HG02840 (cell line): ENCODE measurements around the gene TMEM86A.
A peak's percentile ranks its signal among the peaks of the same experiment; 100 is the strongest.

Experiments
- ATAC-seq: cut with Tn5 transposase; IDR thresholded peaks from one replicate; pipeline ENCODE4 v1.9.1; 2021; ENCODE audit warnings: mild to moderate bottlenecking, moderate library complexity, moderate number of reproducible peaks; ENCODE audit not compliant: unreplicated experiment, low FRiP score

Gene TMEM86A

DNA sequence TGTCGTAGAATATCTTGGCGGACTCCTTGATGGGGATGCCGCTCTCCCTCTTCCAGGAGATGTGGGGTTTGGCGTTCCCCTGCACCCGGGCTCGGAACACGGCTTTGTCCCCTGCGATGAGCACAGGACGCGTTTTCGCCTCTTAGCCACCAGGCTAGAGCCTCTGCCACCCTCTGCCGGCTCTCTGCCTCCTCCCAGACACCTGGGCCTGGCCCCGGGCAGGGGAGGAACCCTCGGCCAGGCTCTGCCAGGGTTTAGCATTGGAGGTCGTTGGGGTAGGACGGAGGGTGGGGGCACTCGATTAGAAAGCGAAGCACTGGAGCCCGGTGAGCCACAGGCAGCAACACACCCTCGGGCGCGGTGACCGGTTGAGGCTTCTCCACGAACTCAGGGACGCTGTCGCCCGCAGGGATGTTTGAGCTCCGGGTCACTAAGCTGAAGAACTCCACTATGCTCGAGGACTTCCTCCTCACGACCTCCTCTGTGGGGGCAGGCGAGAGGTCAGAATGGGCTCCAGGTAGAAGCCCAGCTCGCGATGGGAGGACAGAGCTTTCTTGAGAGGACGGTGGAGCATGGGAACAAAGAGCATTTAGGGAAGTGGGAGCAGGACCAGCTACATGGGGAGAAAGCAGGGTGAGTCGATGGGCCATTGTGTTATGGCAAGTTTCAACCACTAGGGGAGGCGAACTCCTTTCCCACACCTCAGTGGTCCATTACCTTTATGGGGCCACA, 23.1 kb downstream of the TMEM86A start:
- ATAC-seq, result peak; percentile 66

DNA sequence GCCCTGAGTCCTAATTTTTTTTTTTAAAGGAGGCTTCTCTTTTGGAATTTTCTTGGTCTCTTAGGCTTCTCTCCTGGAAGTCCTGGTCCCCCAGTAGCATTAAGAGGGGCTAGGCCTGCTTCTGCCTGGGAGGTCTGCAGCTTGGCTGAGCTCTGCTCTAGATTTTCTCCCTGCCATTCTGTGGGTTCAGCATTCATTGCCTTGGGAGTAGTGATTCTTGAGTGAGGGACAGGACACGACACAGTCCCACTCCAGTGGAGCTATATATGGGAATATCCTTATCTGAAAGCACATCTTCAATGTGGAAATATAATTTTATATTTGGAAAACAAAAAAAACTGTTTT, 23.7 kb downstream of the TMEM86A start:
- ATAC-seq, result no peak

- no peak for ATAC-seq
Observed at GRCh38 chr11:18723991-18724390, 25.4 kb downstream of the TMEM86A start.

DNA sequence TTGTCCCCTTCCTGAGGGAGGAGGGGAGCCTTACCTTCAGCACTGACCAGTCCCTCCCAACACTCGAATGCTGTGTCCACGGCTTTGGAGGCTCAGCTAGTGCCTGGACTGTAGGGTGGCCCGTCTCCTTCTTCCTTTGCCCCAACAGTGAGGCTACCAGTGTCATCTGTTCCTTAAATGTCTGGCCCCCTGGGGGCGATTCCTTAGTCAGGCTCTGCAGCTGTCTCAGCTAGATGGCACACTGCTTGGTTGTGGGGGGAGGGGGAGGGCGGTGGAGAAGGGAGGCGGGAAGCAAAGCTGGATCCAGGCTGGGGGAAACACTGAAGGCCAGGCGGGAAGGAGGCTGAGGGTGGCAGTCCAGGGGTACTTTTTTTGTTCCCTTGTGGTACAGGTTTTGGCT, 27.5 kb downstream of the TMEM86A start, which contains the start of gene IGSF22:
Gene IGSF22, minus strand, starts transcription at position 149 of the 400 bp plus-strand sequence. CDS start 1,952 bp downstream, outside the sequence.
- no peak for ATAC-seq

- no peak for ATAC-seq
Observed at GRCh38 chr11:18727479-18728236, 29.1 kb downstream of the TMEM86A start.

GRCh38 chr11:18728658-18729057, 30.1 kb downstream of the TMEM86A start:
- no peak for ATAC-seq

- no peak for ATAC-seq
Observed at GRCh38 chr11:18729426-18729825, 30.8 kb downstream of the TMEM86A start.

- ATAC-seq, result no peak
Observed at GRCh38 chr11:18730020-18730419, 31.4 kb downstream of the TMEM86A start.

GRCh38 chr11:18731441-18731840, 32.9 kb downstream of the TMEM86A start:
- no peak for ATAC-seq

GRCh38 chr11:18731949-18732821, 33.6 kb downstream of the TMEM86A start:
- no peak for ATAC-seq

DNA sequence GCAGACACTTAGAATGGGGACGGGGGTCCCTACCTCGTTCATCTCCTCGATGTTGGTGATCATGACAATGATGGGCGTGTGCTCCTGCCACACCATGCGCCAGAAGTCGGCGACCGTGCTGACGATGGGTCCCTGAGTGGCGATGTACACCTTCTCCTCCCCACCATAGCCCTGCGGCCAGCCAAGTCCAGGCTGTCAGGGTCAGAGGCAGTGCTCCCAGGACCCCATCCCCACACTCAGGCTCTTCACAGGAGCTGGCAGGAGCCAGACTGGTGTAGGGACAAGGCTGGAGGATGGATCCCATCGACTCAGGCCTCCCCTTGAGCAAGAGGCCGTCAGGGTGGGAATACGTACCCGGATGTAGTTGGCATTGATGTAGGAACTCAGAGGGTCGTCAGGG, 34.6 kb downstream of the TMEM86A start:
- no peak for ATAC-seq

- no peak for ATAC-seq
Observed at GRCh38 chr11:18736590-18737148, 38.1 kb downstream of the TMEM86A start.

DNA sequence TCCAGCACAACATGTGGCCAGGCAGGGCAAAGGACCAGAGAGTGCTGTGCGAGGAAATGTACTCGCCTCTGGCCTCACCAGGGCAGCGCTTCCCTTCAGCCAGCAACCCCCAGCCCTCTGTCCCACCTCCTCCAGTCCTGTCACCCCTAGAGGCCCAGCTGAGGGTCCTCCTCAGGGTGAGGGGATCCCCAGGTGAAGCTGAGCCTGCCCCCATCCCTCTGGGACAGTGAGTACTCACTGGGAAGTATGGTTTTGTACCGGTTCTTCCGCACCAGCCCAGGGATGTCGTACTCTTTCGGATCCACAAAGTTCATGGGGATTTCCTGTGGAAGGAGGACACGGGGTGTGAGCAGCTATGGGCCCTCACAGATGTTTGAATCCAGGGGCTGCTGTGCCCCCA, 39.1 kb downstream of the TMEM86A start:
- ATAC-seq, result no peak

DNA sequence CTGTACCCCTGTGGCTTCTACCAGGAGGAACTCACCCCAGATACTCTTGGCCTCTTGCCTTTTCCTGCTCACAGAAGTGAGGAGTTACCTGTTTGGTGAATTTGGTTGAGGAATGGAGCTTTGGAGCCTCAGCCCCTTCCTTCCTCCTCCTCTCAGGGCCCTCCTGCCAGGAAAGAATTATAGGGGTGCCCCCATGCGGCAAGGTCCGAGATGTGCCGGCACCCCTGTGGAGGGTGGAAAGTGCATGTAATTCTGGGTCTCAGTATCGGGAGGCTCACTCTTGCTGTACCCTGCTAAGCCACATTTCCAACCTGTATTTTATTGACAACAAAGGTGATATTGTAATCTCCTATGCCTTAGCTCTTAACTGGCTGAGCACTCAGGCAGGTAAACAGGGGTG, 41.1 kb downstream of the TMEM86A start:
- no peak for ATAC-seq

GRCh38 chr11:18741783-18742182, 43.2 kb downstream of the TMEM86A start:
- no peak for ATAC-seq

GRCh38 chr11:18743365-18743764, 44.8 kb downstream of the TMEM86A start:
- no peak for ATAC-seq

GRCh38 chr11:18743900-18744514, 45.4 kb downstream of the TMEM86A start:
- ATAC-seq, result no peak

DNA sequence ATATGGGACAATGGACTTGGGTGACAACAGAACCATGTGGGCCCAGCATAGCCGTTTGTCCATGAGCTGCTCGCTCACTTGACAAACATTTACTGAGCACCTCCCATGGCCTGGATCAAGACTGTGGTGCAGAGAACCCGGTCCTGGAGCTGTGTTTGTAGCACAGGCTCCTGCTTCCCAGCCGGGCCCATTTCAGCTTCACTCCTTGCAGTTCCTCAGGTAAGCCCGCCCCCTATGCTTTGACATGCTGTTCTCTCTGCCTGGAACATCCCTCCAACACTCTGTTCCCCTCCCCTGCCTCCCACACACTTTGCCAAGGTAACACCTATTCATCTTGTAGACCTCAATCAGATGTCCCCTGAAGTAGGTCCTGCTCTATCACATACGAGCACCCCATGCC, 46.7 kb downstream of the TMEM86A start:
- ATAC-seq, result no peak

- ATAC-seq, result no peak
Observed at GRCh38 chr11:18748766-18749365, 50.3 kb downstream of the TMEM86A start.
